Endothelial cell (in vitro differentiated cells): ENCODE data around the gene IFI35. TPM values are rescaled to one million over a fixed set of nuclear protein-coding genes. Genes with fewer than 3 reads are reported as not detected.

Source experiments
- DNase-seq: peaks from one replicate; pipeline ENCODE4 v3.0.0; 2021; ENCODE audit warnings: low spot score
- H3K27ac Mint-ChIP-seq: one replicate; pipeline ENCODE4 v1.8.0; 2021; ENCODE audit warnings: mixed read lengths, inconsistent platforms; ENCODE audit not compliant: unreplicated experiment
- H3K27me3 Mint-ChIP-seq: one replicate; pipeline ENCODE4 v1.8.0; 2021; ENCODE audit warnings: mild to moderate bottlenecking, moderate library complexity, mixed read lengths, inconsistent platforms; ENCODE audit not compliant: unreplicated experiment
- H3K36me3 Mint-ChIP-seq: one replicate; pipeline ENCODE4 v1.8.0; 2021; ENCODE audit warnings: mild to moderate bottlenecking, low read depth, mixed read lengths, inconsistent platforms; ENCODE audit not compliant: unreplicated experiment
- H3K4me1 Mint-ChIP-seq: one replicate; pipeline ENCODE4 v1.8.0; 2021; ENCODE audit warnings: mild to moderate bottlenecking, mixed read lengths, inconsistent platforms; ENCODE audit not compliant: unreplicated experiment
- H3K4me3 Mint-ChIP-seq: one replicate; pipeline ENCODE4 v1.8.0; 2021; ENCODE audit warnings: mild to moderate bottlenecking, mixed read lengths, inconsistent platforms; ENCODE audit not compliant: unreplicated experiment
- H3K9me3 Mint-ChIP-seq: one replicate; pipeline ENCODE4 v1.8.0; 2021; ENCODE audit warnings: mixed read lengths, inconsistent platforms; ENCODE audit not compliant: unreplicated experiment
- CTCF ChIP-seq: fragments of 200-600 bp; sonication (generic); IDR thresholded peaks from one replicate; pipeline ENCODE4 v1.5.0; 2021; ENCODE audit warnings: antibody characterized with exemption; ENCODE audit not compliant: unreplicated experiment
- total RNA-seq: library from RNA; stranded (reverse); fragmentation: NEBNext Ultra II Directional; extraction: Animal tissue kit (Norgen Biotek cat#: 25700); gene quantifications from one replicate; pipeline ENCODE4 v1.2.1, GENCODE V29; 2021; ENCODE audit not compliant: unreplicated experiment

Gene IFI35
- total RNA-seq, 1 donor from 2014 or later = 4.2 TPM

GRCh38 chr17:43020789-43021740 is 14.5 kb downstream of the IFI35 start:
- H3K4me3 Mint-ChIP-seq = peak overlapping the region; percentile 96
- H3K27me3 Mint-ChIP-seq = peaks cover 14% of the 10 kb centered on the region
- no peaks in the 10 kb centered on the region for H3K9me3 Mint-ChIP-seq
- no peak for TF ChIP-seq CTCF
- H3K4me1 Mint-ChIP-seq = peaks cover 36% of the 10 kb centered on the region
- H3K27ac Mint-ChIP-seq = peak overlapping the region; percentile 97
- DNase-seq = peak; percentile 56
- peaks cover 15% of the 10 kb centered on the region for H3K36me3 Mint-ChIP-seq

GRCh38 chr17:43021741-43022512 is 15.3 kb downstream of the IFI35 start, which contains the start of gene VAT1:
TSS of gene VAT1 (minus strand) at chr17:43022385. CDS start at chr17:43022322, 63 bp downstream.
- Mint-ChIP-seq H3K9me3 (no peaks in the 10 kb centered on the region), H3K27me3 (peaks cover 11% of the 10 kb centered on the region), H3K4me1 (peaks cover 32% of the 10 kb centered on the region), H3K4me3 (peak within 1 kb of the TSS; percentile 96), H3K27ac (peak within 1 kb of the TSS; percentile 96), H3K36me3 (peaks cover 15% of the 10 kb centered on the region)
- no peak for TF ChIP-seq CTCF
- peak; percentile 83 for DNase-seq

GRCh38 chr17:43024407-43025289 is 18.1 kb downstream of the IFI35 start, which contains the start of gene RND2:
TSS of gene RND2 (plus strand) at chr17:43025231. CDS start at chr17:43025348, 117 bp downstream.
- Mint-ChIP-seq H3K4me3 (peak within 1 kb of the TSS; percentile 97), H3K9me3 (no peaks in the 10 kb centered on the region)

GRCh38 chr17:43025290-43025657 is 18.7 kb downstream of the IFI35 start:
- peak overlapping the region; percentile 91 for H3K4me3 Mint-ChIP-seq
- TF ChIP-seq CTCF = no peak
- H3K36me3 Mint-ChIP-seq = peaks cover 4% of the 10 kb centered on the region
- no peak for DNase-seq
- H3K27ac Mint-ChIP-seq = peak overlapping the region; percentile 42
- no peaks in the 10 kb centered on the region for H3K9me3 Mint-ChIP-seq
- peaks cover 13% of the 10 kb centered on the region for H3K27me3 Mint-ChIP-seq
- peaks cover 7% of the 10 kb centered on the region for H3K4me1 Mint-ChIP-seq

More at GRCh38 chr17:43024407-43025289, 18.1 kb downstream of the IFI35 start, which contains the start of gene RND2:
- peak; percentile 44 for TF ChIP-seq CTCF
- Mint-ChIP-seq H3K4me1 (peaks cover 13% of the 10 kb centered on the region), H3K27ac (peak within 1 kb of the TSS; percentile 93), H3K36me3 (peaks cover 4% of the 10 kb centered on the region), H3K27me3 (peaks cover 15% of the 10 kb centered on the region)
- DNase-seq = peak; percentile 81
